Measurements from ENCODE around the gene DYRK4.

Gene DYRK4

DNA sequence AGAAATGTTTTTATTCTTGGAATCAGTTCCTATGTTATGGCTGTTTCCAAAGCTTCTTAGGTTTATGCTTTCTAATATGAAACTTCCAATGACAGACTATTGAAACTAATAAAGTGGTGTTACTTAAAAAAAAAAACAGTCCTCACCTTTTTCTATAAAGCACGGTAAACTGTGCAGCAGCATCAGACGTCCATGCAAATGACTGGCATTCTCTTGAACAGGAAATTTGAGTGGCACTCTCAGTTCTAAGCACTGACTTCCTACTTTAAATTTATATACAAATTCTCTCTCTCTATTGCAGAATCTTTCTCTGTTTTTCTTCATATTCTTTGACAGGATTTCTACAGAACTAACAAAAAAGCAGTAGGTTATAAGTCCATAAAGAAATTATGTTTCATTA, 26.1 kb upstream of the DYRK4 start:
- TF ChIP-seq, protein P1, sequence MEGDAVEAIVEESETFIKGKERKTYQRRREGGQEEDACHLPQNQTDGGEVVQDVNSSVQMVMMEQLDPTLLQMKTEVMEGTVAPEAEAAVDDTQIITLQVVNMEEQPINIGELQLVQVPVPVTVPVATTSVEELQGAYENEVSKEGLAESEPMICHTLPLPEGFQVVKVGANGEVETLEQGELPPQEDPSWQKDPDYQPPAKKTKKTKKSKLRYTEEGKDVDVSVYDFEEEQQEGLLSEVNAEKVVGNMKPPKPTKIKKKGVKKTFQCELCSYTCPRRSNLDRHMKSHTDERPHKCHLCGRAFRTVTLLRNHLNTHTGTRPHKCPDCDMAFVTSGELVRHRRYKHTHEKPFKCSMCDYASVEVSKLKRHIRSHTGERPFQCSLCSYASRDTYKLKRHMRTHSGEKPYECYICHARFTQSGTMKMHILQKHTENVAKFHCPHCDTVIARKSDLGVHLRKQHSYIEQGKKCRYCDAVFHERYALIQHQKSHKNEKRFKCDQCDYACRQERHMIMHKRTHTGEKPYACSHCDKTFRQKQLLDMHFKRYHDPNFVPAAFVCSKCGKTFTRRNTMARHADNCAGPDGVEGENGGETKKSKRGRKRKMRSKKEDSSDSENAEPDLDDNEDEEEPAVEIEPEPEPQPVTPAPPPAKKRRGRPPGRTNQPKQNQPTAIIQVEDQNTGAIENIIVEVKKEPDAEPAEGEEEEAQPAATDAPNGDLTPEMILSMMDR (IDR thresholded peaks at IDR 0.05; ENCODE audit: low read length, missing control alignments) = no peak
- H3K4me3 ChIP-seq (replicated peaks; ENCODE audit: low read depth, low read length) = no peak overlapping the region
- no peak for DNase-seq (ENCODE audit: low read depth)

DNA sequence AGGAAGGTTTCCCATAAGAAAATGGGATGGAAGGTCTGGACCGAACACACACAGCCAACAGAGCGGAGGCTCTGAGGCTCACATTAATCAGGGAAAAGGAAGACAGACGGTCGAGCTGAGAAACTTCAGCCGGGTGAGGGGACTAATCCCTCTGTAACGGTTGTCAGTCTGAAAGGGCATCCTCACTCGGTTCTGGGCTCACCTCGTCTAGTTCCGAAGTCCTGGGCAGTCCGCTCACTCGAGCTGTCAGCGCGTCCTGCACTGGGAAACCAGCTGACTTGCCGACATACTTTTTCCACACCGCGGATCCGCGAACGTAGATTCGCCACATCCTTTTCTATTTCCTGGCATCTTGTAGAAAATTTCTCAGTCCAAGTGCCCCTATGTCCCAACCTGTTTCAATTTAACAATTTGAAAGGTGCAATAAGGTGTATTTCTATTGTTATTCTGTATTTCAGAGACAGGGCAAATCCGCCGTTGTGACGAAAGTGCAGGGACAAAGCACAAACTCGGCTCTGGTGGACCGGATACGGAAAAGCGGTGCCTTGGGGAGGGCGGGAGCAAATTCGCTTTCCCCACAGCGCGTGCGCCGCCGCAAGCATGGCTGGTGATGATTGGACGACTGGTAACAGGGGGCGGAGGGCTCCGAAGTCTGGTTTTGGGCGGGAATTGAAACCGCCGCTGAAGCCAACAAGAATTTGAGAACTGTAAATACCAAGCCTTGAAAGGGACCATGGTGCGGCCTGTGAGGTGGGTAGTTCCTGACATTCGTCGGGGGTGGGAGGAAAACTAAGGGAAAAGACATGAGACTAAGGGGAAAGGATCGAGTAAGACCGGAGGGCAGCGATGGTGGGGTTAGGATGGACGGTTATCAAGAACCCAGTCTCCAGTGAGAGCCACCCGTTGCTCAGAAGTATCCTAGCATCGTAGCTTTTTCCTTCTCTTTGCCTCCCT, 23.5 kb upstream of the DYRK4 start, which contains the start of gene RAD51AP1:
RAD51AP1 (plus strand) TSS at position 684 of the 954 bp plus-strand sequence; CDS start at position 734, 50 bp downstream.
- H3K4me3 ChIP-seq (replicated peaks; ENCODE audit: low read depth, low read length) = peak within 1 kb of the TSS; percentile 96
- TF ChIP-seq, protein P1 (IDR thresholded peaks at IDR 0.05; ENCODE audit: low read length, missing control alignments) = no peak
- DNase-seq (ENCODE audit: low read depth) = peak; percentile 99

DNA sequence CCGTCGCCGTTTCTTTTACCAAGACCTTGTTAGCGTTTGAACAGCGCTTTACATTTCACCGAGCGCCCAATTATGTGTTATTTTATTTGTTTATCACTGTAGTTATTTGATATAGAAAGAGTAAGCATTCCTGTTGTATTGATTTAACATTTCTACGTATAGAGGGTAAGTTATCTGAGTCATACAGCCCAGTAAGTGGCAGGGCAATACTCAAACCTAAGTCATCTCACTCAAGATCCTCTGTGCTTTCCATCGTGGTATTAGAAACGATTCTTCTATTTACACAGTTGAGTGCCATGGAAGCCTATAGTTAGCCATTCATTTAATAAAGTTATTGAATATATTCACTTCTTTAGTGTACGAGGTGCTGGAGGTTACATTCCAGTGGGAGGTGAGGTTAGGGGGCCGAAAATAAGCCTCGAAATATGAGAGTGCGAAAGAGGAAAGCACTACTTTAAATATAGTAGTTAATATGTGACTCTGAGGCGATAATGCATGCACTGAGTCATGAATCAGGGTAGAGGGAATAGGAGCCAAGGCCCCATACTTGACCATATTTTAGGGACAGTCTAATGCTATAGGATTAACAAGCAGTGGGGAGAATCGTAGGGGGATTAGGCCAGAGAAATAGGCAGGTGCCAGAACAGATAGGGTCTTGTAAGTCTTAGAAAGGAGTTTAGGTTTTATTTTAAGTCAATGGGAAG, 22.7 kb upstream of the DYRK4 start:
- H3K4me3 ChIP-seq (replicated peaks; ENCODE audit: low read depth, low read length) = peak overlapping the region; percentile 96
- TF ChIP-seq, protein P1 (IDR thresholded peaks at IDR 0.05; ENCODE audit: low read length, missing control alignments) = no peak
- no peak for DNase-seq (ENCODE audit: low read depth)

DNA sequence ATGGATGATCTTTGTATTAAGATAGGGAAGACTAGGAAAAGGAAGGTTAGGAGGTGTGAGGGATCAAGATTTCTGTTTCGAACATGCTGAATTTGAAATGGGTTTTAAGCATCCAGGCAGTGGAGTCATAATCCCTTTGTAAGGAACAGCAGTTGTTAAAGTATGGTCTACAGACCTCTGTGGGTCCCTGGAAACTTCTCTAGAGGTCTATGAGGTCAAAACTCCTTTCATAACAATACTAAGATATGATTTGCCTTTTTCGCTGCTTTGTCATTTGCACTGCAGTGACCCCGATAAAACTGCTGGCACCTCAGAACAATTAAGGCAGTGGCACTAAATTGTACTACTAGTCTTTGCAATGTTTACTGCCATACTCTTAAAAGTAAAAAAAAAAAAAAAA, 21.8 kb upstream of the DYRK4 start:
- no peak for DNase-seq (ENCODE audit: low read depth)
- TF ChIP-seq, protein P1 (IDR thresholded peaks at IDR 0.05; ENCODE audit: low read length, missing control alignments) = no peak
- H3K4me3 ChIP-seq (replicated peaks; ENCODE audit: low read depth, low read length) = no peak overlapping the region

DNA sequence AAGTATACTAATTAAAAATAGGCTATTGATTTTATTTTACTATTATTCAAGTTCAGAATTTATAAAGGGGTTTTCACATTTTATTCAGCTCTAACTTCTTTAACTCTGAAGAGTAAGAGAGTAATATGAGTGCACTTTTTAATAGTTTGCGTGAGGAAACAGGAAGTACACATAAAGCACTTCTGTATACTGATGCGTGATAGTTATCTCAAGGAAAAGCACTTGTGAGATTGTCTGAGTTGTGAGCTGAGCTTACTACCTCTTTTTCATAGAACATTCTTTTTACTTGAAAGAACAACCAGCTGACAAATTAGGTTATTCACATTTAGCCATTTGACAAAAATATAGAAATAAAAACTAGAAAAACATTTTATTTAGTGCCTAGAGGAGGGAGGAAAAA, 21.4 kb upstream of the DYRK4 start:
- TF ChIP-seq, protein P1 (IDR thresholded peaks at IDR 0.05; ENCODE audit: low read length, missing control alignments) = no peak

DNA sequence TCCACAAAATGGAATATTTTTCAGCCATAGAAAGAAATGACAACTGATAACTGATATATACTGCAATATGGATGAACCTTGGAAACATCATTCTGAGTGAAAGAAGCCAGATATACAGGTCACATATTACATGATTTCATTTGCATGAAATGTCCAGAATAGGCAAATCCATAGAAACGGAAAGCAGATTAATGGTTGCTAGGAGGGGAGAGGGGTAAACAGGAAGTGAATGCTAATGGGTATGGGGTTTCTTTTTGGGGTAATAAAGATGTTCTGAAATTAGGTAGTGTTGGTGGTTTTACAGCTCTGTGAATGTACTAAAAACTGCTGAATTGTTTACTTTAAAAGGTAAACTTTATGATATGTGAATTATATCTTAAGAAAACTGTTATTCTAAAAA, 16.8 kb upstream of the DYRK4 start:
- H3K4me3 ChIP-seq (replicated peaks; ENCODE audit: low read depth, low read length) = no peak overlapping the region
- no peak for DNase-seq (ENCODE audit: low read depth)
- TF ChIP-seq, protein P1 (IDR thresholded peaks at IDR 0.05; ENCODE audit: low read length, missing control alignments) = no peak

More for the DNA sequence above, 21.4 kb upstream of the DYRK4 start:
- H3K4me3 ChIP-seq (replicated peaks; ENCODE audit: low read depth, low read length) = no peak overlapping the region
- no peak for DNase-seq (ENCODE audit: low read depth)

All from fibroblast of pulmonary artery (primary cell).